Myocyte (in vitro differentiated cells): ENCODE results near the gene SPATA32. TPM values are rescaled to one million over a fixed set of nuclear protein-coding genes. Genes with fewer than 3 reads are reported as not detected.
A peak's percentile ranks its signal among the peaks of the same experiment; 100 is the strongest.
"Not testable (repeated sequence)": the region's sequence is repeated elsewhere in the genome, so short reads cannot be mapped to it uniquely, and the experiment has no call there.

Experiments
- DNase-seq: peaks from one replicate; pipeline ENCODE4 v3.0.0-alpha.2; 2012; ENCODE audit warnings: low read depth
- polyA plus RNA-seq: library from polyadenylated mRNA; unstranded; fragments of >200 nt; gene quantifications from one replicate; pipeline ENCODE4 v1.2.1, GENCODE V29; 2012; ENCODE audit warnings: missing spikeins
- total RNA-seq: library from RNA; depleted of rRNA; stranded (reverse); fragments of >200 nt; gene quantifications from 2 replicates; pipeline ENCODE4 v1.2.3, GENCODE V29; 2014

The SPATA32 gene
- total RNA-seq, result not detected in 2 replicates
- not detected for polyA plus RNA-seq

DNA sequence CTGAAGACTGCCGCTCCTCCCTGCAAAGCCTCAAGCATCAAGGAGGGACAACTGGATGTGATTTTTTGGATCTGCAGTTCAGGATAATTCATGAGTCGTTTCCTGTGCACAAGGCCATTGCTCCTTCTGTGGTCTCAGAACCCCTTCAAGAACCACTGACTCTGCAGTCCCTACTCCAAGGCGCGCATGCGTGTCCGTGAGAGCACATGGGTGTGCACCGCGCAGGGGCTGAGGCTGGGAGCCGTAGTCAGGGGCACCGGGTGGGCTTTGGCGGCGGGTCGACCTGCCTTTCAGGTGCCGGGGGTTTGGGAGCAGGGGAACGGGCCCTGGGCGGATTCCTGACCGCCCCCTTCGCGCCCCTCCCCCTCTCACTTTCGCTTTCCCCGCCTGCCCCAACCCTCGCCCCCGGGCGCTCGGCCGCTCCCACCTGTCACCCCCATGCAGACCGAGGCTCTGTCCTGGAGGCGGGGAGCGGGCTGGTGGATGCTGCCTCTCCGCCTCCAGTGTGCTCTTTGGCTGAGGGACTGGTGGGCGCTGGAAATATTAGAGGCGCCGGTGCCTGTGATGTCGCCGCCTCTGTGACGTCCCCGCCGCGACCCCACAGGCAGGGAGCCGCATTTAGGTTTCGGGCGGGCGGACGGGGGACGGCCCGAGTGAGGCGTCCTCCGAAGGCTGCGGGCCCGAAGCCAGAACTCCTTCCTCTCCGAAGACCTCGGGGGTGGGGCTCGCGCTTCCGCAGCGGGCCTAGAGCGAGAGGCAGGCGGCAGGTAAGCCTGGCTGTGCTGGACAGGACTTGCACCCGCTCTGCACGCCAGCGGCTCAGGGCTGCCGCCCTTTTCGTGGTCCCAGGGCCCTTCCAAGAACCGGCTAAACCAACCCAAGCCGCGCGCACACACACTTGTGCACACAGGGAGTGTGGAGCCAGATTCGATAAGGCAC lies at the start of gene SPATA32:
Gene SPATA32, minus strand, starts transcription at position 518 of the 939 bp plus-strand sequence. Its CDS starts 78 bp downstream, at position 440.
- no peak for DNase-seq

DNA sequence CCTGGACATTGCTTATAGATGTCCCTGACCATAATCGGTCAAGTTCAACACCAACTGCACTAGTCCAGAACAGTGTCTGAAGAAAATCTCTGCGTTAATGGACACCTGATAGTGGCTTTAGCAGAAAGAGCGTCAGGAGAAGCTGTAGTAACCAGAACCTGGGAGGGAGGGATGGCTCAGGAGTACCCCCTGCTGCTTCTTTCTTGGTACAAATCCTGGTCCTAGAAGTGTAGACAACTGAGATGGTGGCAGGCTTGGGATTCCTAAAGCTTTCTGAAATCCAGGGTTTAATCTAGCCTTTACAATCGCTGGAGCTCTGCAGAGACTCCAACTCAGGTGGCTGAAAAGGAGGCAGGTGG lies 49.5 kb upstream of the SPATA32 start:
- DNase-seq, result peak; percentile 57

DNA sequence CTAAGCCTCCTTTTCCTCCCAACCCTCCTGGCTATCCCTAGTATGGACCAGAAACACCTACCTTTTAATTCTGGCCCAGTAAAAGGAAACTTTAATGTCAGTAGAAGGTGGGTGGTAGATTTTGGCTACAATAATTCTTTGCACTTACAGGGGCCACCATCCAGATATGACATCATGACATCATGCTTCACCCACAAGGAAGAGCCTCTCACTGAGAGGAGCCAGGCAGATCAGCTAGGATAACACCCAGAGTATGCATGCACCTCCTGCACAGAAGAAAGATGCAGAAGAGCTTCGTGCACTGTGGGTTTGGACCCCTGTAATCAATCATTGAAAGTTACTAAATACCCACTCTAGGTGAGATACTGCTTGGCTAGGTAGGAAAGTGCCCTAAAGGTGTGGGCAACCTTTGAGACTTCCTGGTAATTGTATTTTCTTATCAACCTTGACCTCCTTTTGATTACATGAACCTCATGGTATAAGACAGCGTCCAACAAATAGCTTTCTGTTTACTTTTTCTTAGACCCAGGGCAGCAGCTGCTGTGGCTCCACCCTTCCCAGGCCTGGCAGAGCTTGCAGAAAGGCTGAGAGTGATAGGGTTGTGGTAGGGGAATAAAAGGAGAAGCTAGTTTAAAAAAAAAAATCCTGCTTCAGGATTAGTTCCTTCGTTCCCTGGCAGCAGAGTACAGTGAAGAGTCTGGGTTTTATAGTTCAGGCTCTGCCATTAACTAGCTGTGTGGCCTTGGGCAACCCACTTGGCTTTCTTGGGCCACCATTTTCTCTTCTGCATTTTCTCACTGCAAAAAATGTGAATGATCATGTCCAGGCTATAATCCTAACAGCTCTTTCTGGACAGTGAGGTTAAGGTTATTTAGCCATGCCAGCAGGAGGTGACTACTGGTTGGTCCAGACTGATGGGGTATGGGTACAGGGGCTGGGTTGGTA lies 48.8 kb upstream of the SPATA32 start:
- DNase-seq, result peak; percentile 91

- DNase-seq, result no peak
These were observed 47.5 kb upstream of the SPATA32 start for GRCh38 chr17:45309400-45309799.

GRCh38 chr17:45308840-45309239 lies 46.9 kb upstream of the SPATA32 start:
- no peak for DNase-seq

- DNase-seq, result no peak
These were observed 46.1 kb upstream of the SPATA32 start for GRCh38 chr17:45308016-45308365.

- peak; percentile 81 for DNase-seq
These were observed 45.6 kb upstream of the SPATA32 start for GRCh38 chr17:45307290-45308015.

DNA sequence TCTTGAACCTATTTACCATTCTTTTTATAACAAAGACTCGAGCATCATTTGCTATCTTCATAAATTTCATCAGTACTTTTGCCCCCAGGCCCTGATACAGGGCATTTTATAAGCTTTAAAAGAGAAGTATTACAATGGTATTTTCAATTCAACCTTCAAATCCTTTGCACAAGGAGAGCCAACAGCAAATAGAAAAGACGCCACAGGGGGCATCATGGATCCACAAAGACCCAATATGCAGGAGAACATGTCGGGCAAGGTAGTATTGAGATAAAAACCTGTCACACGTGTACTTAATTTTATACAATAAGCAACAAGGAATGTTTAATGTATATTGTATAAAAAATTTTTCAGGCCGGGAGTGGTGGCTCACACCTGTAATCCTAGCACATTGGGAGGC lies 44.7 kb upstream of the SPATA32 start:
- DNase-seq, result peak; percentile 28

GRCh38 chr17:45306094-45306493 lies 44.2 kb upstream of the SPATA32 start:
- DNase-seq, result no peak

GRCh38 chr17:45305530-45306087 lies 43.7 kb upstream of the SPATA32 start:
- peak; percentile 64 for DNase-seq

DNA sequence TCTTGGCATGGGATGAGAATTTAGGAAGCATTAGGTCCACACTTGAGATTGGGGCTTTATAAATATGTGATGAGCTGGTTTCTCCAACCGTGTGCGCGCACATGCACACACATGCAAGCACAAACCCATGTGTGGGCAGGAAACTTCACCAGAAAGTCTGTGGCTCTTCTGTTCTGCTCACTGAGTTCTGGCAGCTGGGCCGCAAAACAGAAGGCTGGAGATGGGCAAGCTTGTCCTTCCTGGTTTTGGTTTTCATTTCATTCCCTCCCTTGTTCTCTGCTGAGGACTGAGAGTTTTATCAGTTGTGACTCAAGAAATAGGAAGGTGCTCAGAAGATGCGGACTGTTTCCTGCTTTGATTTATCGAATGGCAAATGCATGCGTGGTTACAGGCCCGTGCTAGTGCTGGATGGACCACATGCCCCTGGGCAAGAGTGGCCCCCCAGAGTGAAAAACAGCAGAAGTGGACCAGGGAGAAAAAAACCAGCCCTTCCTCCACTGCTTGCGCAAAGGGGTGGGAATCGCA lies 40.8 kb upstream of the SPATA32 start:
- peak; percentile 75 for DNase-seq

GRCh38 chr17:45302220-45302619 lies 40.3 kb upstream of the SPATA32 start:
- not testable (repeated sequence) for DNase-seq

- no peak for DNase-seq
These were observed 39.8 kb upstream of the SPATA32 start for GRCh38 chr17:45301674-45302073.

- DNase-seq, result no peak
These were observed 38.3 kb upstream of the SPATA32 start for GRCh38 chr17:45300060-45300751.

DNA sequence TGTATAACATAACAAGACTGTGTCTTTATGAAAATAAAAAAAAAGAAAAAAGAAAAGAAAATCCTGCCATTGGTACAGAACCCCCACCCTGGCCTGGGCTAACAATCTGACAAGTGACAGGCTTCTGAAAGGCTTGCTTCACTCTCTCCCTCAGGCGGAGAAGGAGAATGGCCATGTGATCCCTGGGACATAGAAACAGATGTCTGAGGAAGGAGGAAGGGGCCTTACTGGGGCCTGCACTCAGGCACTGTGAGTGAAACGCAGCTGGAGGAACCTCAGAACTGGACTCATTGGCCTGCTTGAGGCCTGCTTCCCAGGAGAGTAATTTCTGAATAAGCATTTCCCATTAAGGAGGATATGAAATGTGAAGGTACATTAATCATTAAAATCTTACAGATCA lies 37.5 kb upstream of the SPATA32 start:
- DNase-seq, result peak; percentile 34

- DNase-seq, result no peak
These were observed 36.8 kb upstream of the SPATA32 start for GRCh38 chr17:45298546-45299285.

DNA sequence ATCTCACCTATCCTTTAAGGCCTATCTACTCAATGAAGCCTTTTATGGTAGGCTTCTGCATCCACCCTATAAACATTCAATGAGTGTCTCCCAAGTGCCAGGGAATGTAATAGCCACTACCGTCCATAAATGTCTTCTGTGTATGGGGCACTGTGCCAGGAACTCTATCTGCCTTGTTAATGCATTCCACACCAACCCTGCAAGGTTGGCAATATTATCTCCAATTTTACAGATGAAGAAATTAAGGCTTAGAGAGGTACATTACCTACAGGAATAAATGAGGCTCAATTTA lies 34.9 kb upstream of the SPATA32 start:
- peak; percentile 17 for DNase-seq

DNA sequence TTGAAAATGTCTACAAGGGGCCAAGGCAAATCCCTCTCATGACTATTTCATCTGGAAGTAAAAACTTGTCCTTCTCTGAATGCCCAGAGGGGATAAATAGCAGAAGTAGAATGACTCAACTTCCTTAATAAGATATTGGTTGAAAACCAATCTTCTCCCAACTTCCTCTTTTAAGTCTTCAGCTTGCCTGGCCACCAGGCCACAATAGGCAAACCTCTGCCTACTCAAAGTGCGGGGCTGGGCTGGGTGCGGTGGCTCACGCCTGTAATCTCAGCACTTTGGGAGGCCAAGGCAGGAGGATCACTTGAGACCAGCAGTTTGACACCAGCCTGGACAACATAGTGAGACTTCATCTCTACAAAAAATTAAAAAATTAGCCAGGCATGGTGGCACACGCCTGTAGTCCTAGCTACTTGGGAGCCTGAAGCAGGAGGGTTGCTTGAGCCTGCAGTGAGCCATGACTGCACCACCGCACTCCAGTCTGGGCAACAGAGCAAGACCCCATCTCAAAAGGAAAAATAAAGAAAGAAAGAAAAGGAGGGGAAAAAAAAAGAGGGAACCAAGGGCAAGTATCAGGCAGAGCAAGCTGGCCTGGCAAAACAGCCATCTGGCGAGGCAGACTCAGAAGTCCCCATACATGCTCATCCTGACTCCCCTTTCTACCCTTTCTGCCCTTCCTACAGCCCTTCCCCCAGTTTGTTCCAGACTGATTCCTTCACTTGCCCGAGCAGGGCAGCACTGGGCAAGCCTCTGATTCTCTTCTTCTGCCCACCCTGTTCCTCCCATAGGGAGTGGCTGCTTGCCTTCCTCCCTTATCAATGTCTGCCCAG lies 34.3 kb upstream of the SPATA32 start:
- DNase-seq, result no peak

DNA sequence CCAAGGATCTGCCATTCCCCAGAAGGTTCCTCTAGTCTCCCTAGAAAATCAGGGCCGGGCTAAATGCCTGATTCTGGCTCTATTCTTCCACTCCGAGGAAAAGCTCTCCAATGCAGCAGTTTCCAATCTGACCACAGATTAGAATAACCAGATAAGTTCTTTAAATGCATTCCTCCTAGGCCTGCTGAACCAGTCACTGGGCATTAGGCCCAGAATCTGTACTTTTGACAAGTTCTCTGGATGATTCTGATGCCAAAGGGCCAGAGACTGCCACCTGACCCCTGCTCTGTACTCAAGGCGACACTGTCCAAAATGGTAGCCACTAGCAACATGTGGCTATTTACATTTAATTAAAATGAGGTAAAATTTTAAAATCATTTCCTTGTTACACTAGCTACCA lies 32.6 kb upstream of the SPATA32 start:
- peak; percentile 75 for DNase-seq
